Left kidney (tissue), 2 donors: ENCODE data around the gene TNFSF15. TPM values are rescaled to one million over a fixed set of nuclear protein-coding genes. Genes with fewer than 3 reads are reported as not detected.
"Not testable (repeated sequence)": the region's sequence is repeated elsewhere in the genome, so short reads cannot be mapped to it uniquely, and the experiment has no call there.

ENCODE experiments used
- DNase-seq: peaks from one replicate; pipeline ENCODE4 v3.0.0-alpha.2; 2013
- polyA plus RNA-seq: library from polyadenylated mRNA; unstranded; fragments of 120-200 nt; gene quantifications from one replicate; pipeline ENCODE4 v1.2.1, GENCODE V29; 2013; ENCODE audit not compliant: insufficient read length

The TNFSF15 gene
- polyA plus RNA-seq, 1 donor = 7.5 TPM

- DNase-seq = no peak
Observed at GRCh38 chr9:114754581-114754980, 51.3 kb downstream of the TNFSF15 start.

- peak; percentile 13 for DNase-seq
Observed at GRCh38 chr9:114746591-114747346, 59.1 kb downstream of the TNFSF15 start.

GRCh38 chr9:114745879-114746550 lies 59.8 kb downstream of the TNFSF15 start:
- DNase-seq = no peak

GRCh38 chr9:114745108-114745848 lies 60.6 kb downstream of the TNFSF15 start:
- DNase-seq = no peak

- DNase-seq = no peak
Observed at GRCh38 chr9:114743446-114743845, 62.4 kb downstream of the TNFSF15 start.

GRCh38 chr9:114742947-114743346 lies 62.9 kb downstream of the TNFSF15 start:
- no peak for DNase-seq

- not testable (repeated sequence) for DNase-seq
Observed at GRCh38 chr9:114741521-114741920, 64.3 kb downstream of the TNFSF15 start.

GRCh38 chr9:114738581-114739316 lies 67.1 kb downstream of the TNFSF15 start:
- peak; percentile 64 for DNase-seq

- DNase-seq = no peak
Observed at GRCh38 chr9:114737847-114738246, 68.0 kb downstream of the TNFSF15 start.

- no peak for DNase-seq
Observed at GRCh38 chr9:114737118-114737517, 68.7 kb downstream of the TNFSF15 start.

- peak; percentile 5 for DNase-seq
Observed at GRCh38 chr9:114735704-114736103, 70.1 kb downstream of the TNFSF15 start.

GRCh38 chr9:114735139-114735538 lies 70.7 kb downstream of the TNFSF15 start:
- DNase-seq = not testable (repeated sequence)

Other genes starting within 250 kb of the TNFSF15 start
- gene ATP6V1G1, start 218.3 kb downstream of the TNFSF15 start, polyA plus RNA-seq = 211 TPM
- 10.4 TPM for gene TMEM268, start 194.7 kb downstream of the TNFSF15 start, polyA plus RNA-seq
- not detected for gene TEX53, start 148.2 kb downstream of the TNFSF15 start, polyA plus RNA-seq
- gene TEX48, start 123.8 kb downstream of the TNFSF15 start, polyA plus RNA-seq = not detected
- gene TNFSF8, start 124.6 kb upstream of the TNFSF15 start, polyA plus RNA-seq = 0.27 TPM